BLaER1 treated with 17β-estradiol and CSF1 and Interleukin-3, amounts not matched to agents 10 nM and 100 nM (cell line): ENCODE data around the gene KCNIP4.
A peak's percentile ranks its signal among the peaks of the same experiment; 100 is the strongest.

ENCODE experiments used
- H3K27ac ChIP-seq, 11 experiments: shearing (Covaris generic); formaldehyde crosslinking; 2 replicates each; pipeline ENCODE4 v1.8.1; 2022
- H3K27me3 ChIP-seq, 11 experiments: shearing (Covaris generic); formaldehyde crosslinking; 2 replicates each; pipeline ENCODE4 v1.8.1; 2022
- H3K36me3 ChIP-seq, 11 experiments: shearing (Covaris generic); formaldehyde crosslinking; 2 replicates each; pipeline ENCODE4 v1.8.1; 2022
- H3K4me1 ChIP-seq, 10 experiments: shearing (Covaris generic); formaldehyde crosslinking; 2 replicates each; pipeline ENCODE4 v1.8.1; 2022
- H3K4me2 ChIP-seq, 11 experiments: shearing (Covaris generic); formaldehyde crosslinking; 2 replicates each; pipeline ENCODE4 v1.8.1; 2022
- H3K4me3 ChIP-seq, 10 experiments: shearing (Covaris generic); formaldehyde crosslinking; 2 replicates each; pipeline ENCODE4 v1.8.1; 2022
- H3K9ac ChIP-seq, 11 experiments: shearing (Covaris generic); formaldehyde crosslinking; 2 replicates each; pipeline ENCODE4 v1.8.1; 2022
- H3K9me3 ChIP-seq, 11 experiments: shearing (Covaris generic); formaldehyde crosslinking; replicated peaks in 1 of 11; 2 replicates each; pipeline ENCODE4 v1.8.1; 2022
- H4K20me1 ChIP-seq, 11 experiments: shearing (Covaris generic); formaldehyde crosslinking; 2 replicates each; pipeline ENCODE4 v1.8.1; 2022
- Cebpa-rat ChIP-seq, 11 experiments: shearing (Covaris generic); IDR thresholded peaks; 2 replicates each; pipeline ENCODE4 v1.8.1; 2022

Gene KCNIP4

GRCh38 chr4:20700007-20700761 lies 1248.4 kb downstream of the KCNIP4 start, which contains the start of gene PACRGL:
Gene PACRGL (plus strand): TSS chr4:20700458. CDS start chr4:20704482, 4,024 bp downstream.
- H3K4me1 ChIP-seq: peaks cover 22 to 39% (median 30%) of the 10 kb centered on the region in 10 experiments
- peak within 1 kb of the TSS; percentile 79 to 92 (median 84) for H3K27ac ChIP-seq
- peaks cover 0 to 7% (median 0%) of the 10 kb centered on the region in 11 experiments; a peak in 1 of 22 replicates for H4K20me1 ChIP-seq
- H3K4me3 ChIP-seq: peak within 1 kb of the TSS; percentile 74 to 95 (median 88)
- H3K36me3 ChIP-seq: peaks cover 10 to 18% (median 16%) of the 10 kb centered on the region in 11 experiments
- peak within 1 kb of the TSS; percentile 80 to 97 (median 93) for H3K4me2 ChIP-seq
- no peak for TF ChIP-seq Cebpa-rat (IDR thresholded peaks at IDR 0.05)
- H3K9ac ChIP-seq: peak within 1 kb of the TSS; percentile 79 to 94 (median 87)
- H3K27me3 ChIP-seq: no peaks in the 10 kb centered on the region
- no peaks in the 10 kb centered on the region for H3K9me3 ChIP-seq

- Histone ChIP-seq H3K9ac (no peak overlapping the region), H3K4me3 (no peak overlapping the region), H4K20me1 (peaks cover 0 to 5% (median 0%) of the 10 kb centered on the region in 11 experiments; a peak in 1 of 22 replicates), H3K27ac (peak overlapping the region in 4 of 11 experiments; percentile 82 to 92 (median 86); a peak in 7 of 22 replicates), H3K4me1 (peaks cover 22 to 39% (median 30%) of the 10 kb centered on the region in 10 experiments), H3K36me3 (peaks cover 0 to 5% (median 2%) of the 10 kb centered on the region in 11 experiments; a peak in 7 of 22 replicates), H3K27me3 (no peaks in the 10 kb centered on the region), H3K4me2 (peak overlapping the region in 7 of 11 experiments; percentile 2 to 95 (median 80); a peak in 6 of 22 replicates), H3K9me3 (no peaks in the 10 kb centered on the region)
- no peak for TF ChIP-seq Cebpa-rat (IDR thresholded peaks at IDR 0.05)
Observed at GRCh38 chr4:20698820-20699219, 1249.8 kb downstream of the KCNIP4 start.

GRCh38 chr4:20698382-20698781 lies 1250.2 kb downstream of the KCNIP4 start:
- Histone ChIP-seq H3K27me3 (no peaks in the 10 kb centered on the region), H3K4me2 (peak overlapping the region in 4 of 11 experiments; percentile 2 to 22 (median 14); a peak in 2 of 22 replicates), H3K4me3 (no peak overlapping the region), H3K9ac (no peak overlapping the region), H3K4me1 (peaks cover 22 to 39% (median 30%) of the 10 kb centered on the region in 10 experiments), H3K36me3 (peaks cover 0 to under 1% (median 0%) of the 10 kb centered on the region in 11 experiments; a peak in 4 of 22 replicates), H4K20me1 (peaks cover 0 to under 1% (median 0%) of the 10 kb centered on the region in 11 experiments; a peak in 1 of 22 replicates), H3K9me3 (no peaks in the 10 kb centered on the region), H3K27ac (no peak overlapping the region; a peak in 1 of 22 replicates)
- peak in 5 of 11 experiments; percentile 17 to 53 (median 38); a peak in 4 of 22 replicates for TF ChIP-seq Cebpa-rat (IDR thresholded peaks at IDR 0.05)

- H3K9ac ChIP-seq: no peak overlapping the region
- H3K4me3 ChIP-seq: no peak overlapping the region
- no peaks in the 10 kb centered on the region for H3K36me3 ChIP-seq
- no peaks in the 10 kb centered on the region; a peak in 1 of 22 replicates for H4K20me1 ChIP-seq
- no peaks in the 10 kb centered on the region for H3K9me3 ChIP-seq
- TF ChIP-seq Cebpa-rat (IDR thresholded peaks at IDR 0.05): no peak
- H3K4me1 ChIP-seq: peaks cover 16 to 29% (median 23%) of the 10 kb centered on the region in 10 experiments
- H3K27ac ChIP-seq: no peak overlapping the region
- H3K4me2 ChIP-seq: no peak overlapping the region
- H3K27me3 ChIP-seq: no peaks in the 10 kb centered on the region
Observed at GRCh38 chr4:20696815-20697214, 1251.8 kb downstream of the KCNIP4 start.

- Histone ChIP-seq H3K36me3 (no peaks in the 10 kb centered on the region), H3K4me1 (peaks cover 0 to 9% (median 0%) of the 10 kb centered on the region in 10 experiments; a peak in 1 of 20 replicates), H3K4me2 (no peak overlapping the region), H3K9ac (no peak overlapping the region), H3K27ac (no peak overlapping the region), H4K20me1 (no peaks in the 10 kb centered on the region), H3K27me3 (no peaks in the 10 kb centered on the region), H3K9me3 (no peaks in the 10 kb centered on the region), H3K4me3 (no peak overlapping the region)
- TF ChIP-seq Cebpa-rat (IDR thresholded peaks at IDR 0.05): no peak
Observed at GRCh38 chr4:20687864-20688263, 1260.7 kb downstream of the KCNIP4 start.

GRCh38 chr4:20684852-20685763 lies 1263.5 kb downstream of the KCNIP4 start:
- no peak overlapping the region for H3K4me3 ChIP-seq
- H3K4me1 ChIP-seq: peaks cover 0 to 9% (median 0%) of the 10 kb centered on the region in 10 experiments; a peak in 1 of 20 replicates
- no peaks in the 10 kb centered on the region for H4K20me1 ChIP-seq
- H3K4me2 ChIP-seq: no peak overlapping the region
- no peaks in the 10 kb centered on the region for H3K36me3 ChIP-seq
- H3K9me3 ChIP-seq: no peaks in the 10 kb centered on the region
- H3K27me3 ChIP-seq: no peaks in the 10 kb centered on the region
- H3K27ac ChIP-seq: no peak overlapping the region
- H3K9ac ChIP-seq: no peak overlapping the region
- no peak for TF ChIP-seq Cebpa-rat (IDR thresholded peaks at IDR 0.05)

- TF ChIP-seq Cebpa-rat (IDR thresholded peaks at IDR 0.05): no peak
- H4K20me1 ChIP-seq: no peaks in the 10 kb centered on the region
- no peak overlapping the region for H3K9ac ChIP-seq
- H3K4me2 ChIP-seq: no peak overlapping the region
- no peaks in the 10 kb centered on the region for H3K27me3 ChIP-seq
- no peaks in the 10 kb centered on the region for H3K36me3 ChIP-seq
- H3K9me3 ChIP-seq: no peaks in the 10 kb centered on the region
- peaks cover 0 to 9% (median 0%) of the 10 kb centered on the region in 10 experiments; a peak in 1 of 20 replicates for H3K4me1 ChIP-seq
- no peak overlapping the region for H3K27ac ChIP-seq
- H3K4me3 ChIP-seq: no peak overlapping the region
Observed at GRCh38 chr4:20683766-20684165, 1264.8 kb downstream of the KCNIP4 start.

- peaks cover 0 to 9% (median 0%) of the 10 kb centered on the region in 10 experiments; a peak in 1 of 20 replicates for H3K4me1 ChIP-seq
- no peaks in the 10 kb centered on the region for H3K27me3 ChIP-seq
- H3K9ac ChIP-seq: no peak overlapping the region
- no peak overlapping the region for H3K4me2 ChIP-seq
- no peak overlapping the region for H3K27ac ChIP-seq
- no peaks in the 10 kb centered on the region for H3K36me3 ChIP-seq
- H4K20me1 ChIP-seq: no peaks in the 10 kb centered on the region
- TF ChIP-seq Cebpa-rat (IDR thresholded peaks at IDR 0.05): no peak
- H3K9me3 ChIP-seq: no peaks in the 10 kb centered on the region
- no peak overlapping the region for H3K4me3 ChIP-seq
Observed at GRCh38 chr4:20682853-20683252, 1265.7 kb downstream of the KCNIP4 start.
